Neural crest cell (in vitro differentiated cells): Measurements from ENCODE around the gene DDX10. TPM values are rescaled to one million over a fixed set of nuclear protein-coding genes. Genes with fewer than 3 reads are reported as not detected.

ENCODE experiments used
- DNase-seq: peaks from one replicate; pipeline ENCODE4 v3.0.0; 2021; ENCODE audit warnings: low read depth, mixed read lengths, low spot score
- H3K27ac Mint-ChIP-seq: one replicate; pipeline ENCODE4 v1.8.0; 2021; ENCODE audit warnings: mild to moderate bottlenecking, mixed read lengths; ENCODE audit not compliant: unreplicated experiment
- H3K27me3 Mint-ChIP-seq: 2 replicates; pipeline ENCODE4 v1.8.0; 2021; ENCODE audit warnings: low read depth, mild to moderate bottlenecking, mixed read lengths
- H3K36me3 Mint-ChIP-seq: 2 replicates; pipeline ENCODE4 v1.8.0; 2021; ENCODE audit warnings: low read depth, mild to moderate bottlenecking, mixed read lengths
- H3K4me1 Mint-ChIP-seq: 2 replicates; pipeline ENCODE4 v1.8.0; 2021; ENCODE audit warnings: mixed read lengths
- H3K4me3 Mint-ChIP-seq: one replicate; pipeline ENCODE4 v1.8.0; 2021; ENCODE audit warnings: mild to moderate bottlenecking, mixed read lengths
- H3K9me3 Mint-ChIP-seq: 2 replicates; pipeline ENCODE4 v1.8.0; 2021; ENCODE audit warnings: mixed read lengths
- CTCF ChIP-seq: fragments of 200-600 bp; sonication (generic); conservative IDR thresholded peaks from 2 replicates; pipeline ENCODE4 v1.5.0; 2021; ENCODE audit warnings: antibody characterized with exemption, mild to moderate bottlenecking
- total RNA-seq: library from RNA; stranded (reverse); gene quantifications from 2 replicates; pipeline ENCODE4 v1.2.1, GENCODE V29; 2021

Gene DDX10
- total RNA-seq, 1 donor from 2014 or later = 38.5 TPM

GRCh38 chr11:108670451-108670850 is 5.6 kb downstream of the DDX10 start:
- Mint-ChIP-seq H3K4me3 (no peak overlapping the region), H3K9me3 (no peaks in the 10 kb centered on the region), H3K27ac (no peak overlapping the region), H3K4me1 (peaks cover 27% of the 10 kb centered on the region), H3K27me3 (no peaks in the 10 kb centered on the region), H3K36me3 (peaks cover 3% of the 10 kb centered on the region)
- no peak for DNase-seq
- no peak for TF ChIP-seq CTCF

GRCh38 chr11:108672113-108672512 is 7.2 kb downstream of the DDX10 start:
- no peaks in the 10 kb centered on the region for H3K27me3 Mint-ChIP-seq
- no peak for TF ChIP-seq CTCF
- peaks cover 4% of the 10 kb centered on the region for H3K36me3 Mint-ChIP-seq
- DNase-seq = no peak
- H3K9me3 Mint-ChIP-seq = no peaks in the 10 kb centered on the region
- H3K27ac Mint-ChIP-seq = no peak overlapping the region
- H3K4me3 Mint-ChIP-seq = no peak overlapping the region
- peaks cover 12% of the 10 kb centered on the region for H3K4me1 Mint-ChIP-seq

- peaks cover 6% of the 10 kb centered on the region for H3K4me1 Mint-ChIP-seq
- H3K36me3 Mint-ChIP-seq = peaks cover 7% of the 10 kb centered on the region
- DNase-seq = no peak
- no peak overlapping the region for H3K4me3 Mint-ChIP-seq
- H3K27ac Mint-ChIP-seq = no peak overlapping the region
- H3K9me3 Mint-ChIP-seq = no peaks in the 10 kb centered on the region
- H3K27me3 Mint-ChIP-seq = no peaks in the 10 kb centered on the region
- TF ChIP-seq CTCF = no peak
Measured at GRCh38 chr11:108672786-108673185, 7.9 kb downstream of the DDX10 start.

GRCh38 chr11:108679045-108679444 is 14.2 kb downstream of the DDX10 start:
- H3K27ac Mint-ChIP-seq = no peak overlapping the region
- no peak overlapping the region for H3K4me3 Mint-ChIP-seq
- H3K9me3 Mint-ChIP-seq = no peaks in the 10 kb centered on the region
- H3K27me3 Mint-ChIP-seq = no peaks in the 10 kb centered on the region
- TF ChIP-seq CTCF = no peak
- peaks cover 10% of the 10 kb centered on the region for H3K4me1 Mint-ChIP-seq
- no peak for DNase-seq
- peaks cover 12% of the 10 kb centered on the region for H3K36me3 Mint-ChIP-seq

- H3K36me3 Mint-ChIP-seq = peaks cover 15% of the 10 kb centered on the region
- no peak for DNase-seq
- no peak overlapping the region for H3K27ac Mint-ChIP-seq
- H3K9me3 Mint-ChIP-seq = no peaks in the 10 kb centered on the region
- TF ChIP-seq CTCF = no peak
- H3K27me3 Mint-ChIP-seq = no peaks in the 10 kb centered on the region
- peaks cover 10% of the 10 kb centered on the region for H3K4me1 Mint-ChIP-seq
- H3K4me3 Mint-ChIP-seq = no peak overlapping the region
Measured at GRCh38 chr11:108680271-108680670, 15.4 kb downstream of the DDX10 start.
